Endodermal cell (in vitro differentiated cells): ENCODE measurements around the gene RPS6KA2. TPM values are rescaled to one million over a fixed set of nuclear protein-coding genes. Genes with fewer than 3 reads are reported as not detected.

Experiments
- DNase-seq: peaks from one replicate; pipeline ENCODE4 v3.0.0-alpha.2; 2017
- H3K27ac ChIP-seq: 2 replicates; pipeline ENCODE4 v1.5.1; 2013; ENCODE audit warnings: mild to moderate bottlenecking, low read depth, low read length, moderate library complexity
- H3K27me3 ChIP-seq: 2 replicates; pipeline ENCODE4 v1.6.1; 2013; ENCODE audit warnings: mild to moderate bottlenecking, low read length, moderate library complexity; ENCODE audit not compliant: insufficient read depth, control insufficient read depth, poor library complexity, severe bottlenecking
- H3K36me3 ChIP-seq: 2 replicates; pipeline ENCODE4 v1.7.0; 2013; ENCODE audit warnings: mild to moderate bottlenecking, low read length, moderate library complexity; ENCODE audit not compliant: control insufficient read depth, insufficient read depth
- H3K4me1 ChIP-seq: one replicate; pipeline ENCODE4 v1.7.0; 2013; ENCODE audit warnings: low read length; ENCODE audit not compliant: control insufficient read depth, insufficient read depth
- H3K4me3 ChIP-seq: 2 replicates; pipeline ENCODE4 v1.5.1; 2013; ENCODE audit warnings: mild to moderate bottlenecking, low read length, moderate library complexity
- H3K9ac ChIP-seq: 2 replicates; pipeline ENCODE4 v1.6.1; 2013; ENCODE audit warnings: mild to moderate bottlenecking, low read length, moderate library complexity; ENCODE audit not compliant: poor library complexity, severe bottlenecking; ENCODE audit errors: extremely low read depth
- H3K9me3 ChIP-seq: 2 replicates; pipeline ENCODE4 v1.6.1; 2013; ENCODE audit warnings: mild to moderate bottlenecking, low read length, moderate library complexity; ENCODE audit not compliant: control insufficient read depth
- H3K27ac Mint-ChIP-seq: 2 replicates; pipeline ENCODE4 v1.8.0; 2020; ENCODE audit warnings: mixed read lengths
- H3K27me3 Mint-ChIP-seq: 2 replicates; pipeline ENCODE4 v1.8.0; 2021; ENCODE audit warnings: mild to moderate bottlenecking, mixed read lengths; ENCODE audit not compliant: insufficient read depth
- H3K36me3 Mint-ChIP-seq: 2 replicates; pipeline ENCODE4 v1.8.0; 2020; ENCODE audit warnings: low read depth, mixed read lengths
- H3K4me1 Mint-ChIP-seq: 2 replicates; pipeline ENCODE4 v1.8.0; 2020; ENCODE audit warnings: mixed read lengths
- H3K4me3 Mint-ChIP-seq: 2 replicates; pipeline ENCODE4 v1.8.0; 2020; ENCODE audit warnings: mild to moderate bottlenecking, moderate library complexity, mixed read lengths
- H3K9me3 Mint-ChIP-seq: 2 replicates; pipeline ENCODE4 v1.8.0; 2020; ENCODE audit warnings: mild to moderate bottlenecking, mixed read lengths
- CTCF ChIP-seq: fragments of 200-600 bp; sonication (generic); conservative IDR thresholded peaks from 2 replicates; pipeline ENCODE4 v1.5.0; 2021; ENCODE audit warnings: antibody characterized with exemption, mild to moderate bottlenecking
- WGBS, 2 experiments: methylation state at CpG; one replicate each; pipeline versions ENCODE4 v1.1.5 to v1.1.7; 2013; ENCODE audit warnings: missing lambda C conversion rate in 2 of 2, mixed read lengths in 1 of 2; ENCODE audit not compliant: insufficient coverage in 1 of 2, insufficient read length in 1 of 2; 5-methylcytosine and 5-hydroxymethylcytosine counted together
- total RNA-seq, 2 donors: library from RNA; stranded (reverse); fragmentation: NEBNext Ultra II Directional in 1 of 2; extraction: Animal tissue kit (Norgen Biotek cat#: 25700) in 1 of 2; gene quantifications; 2 replicates in 1 of 2; 3 replicates in 1 of 2; pipeline ENCODE4 v1.2.1, GENCODE V29; 2021

The RPS6KA2 gene
- total RNA-seq, 2 donors from 2014 or later = 17.9 to 23.9 TPM

DNA sequence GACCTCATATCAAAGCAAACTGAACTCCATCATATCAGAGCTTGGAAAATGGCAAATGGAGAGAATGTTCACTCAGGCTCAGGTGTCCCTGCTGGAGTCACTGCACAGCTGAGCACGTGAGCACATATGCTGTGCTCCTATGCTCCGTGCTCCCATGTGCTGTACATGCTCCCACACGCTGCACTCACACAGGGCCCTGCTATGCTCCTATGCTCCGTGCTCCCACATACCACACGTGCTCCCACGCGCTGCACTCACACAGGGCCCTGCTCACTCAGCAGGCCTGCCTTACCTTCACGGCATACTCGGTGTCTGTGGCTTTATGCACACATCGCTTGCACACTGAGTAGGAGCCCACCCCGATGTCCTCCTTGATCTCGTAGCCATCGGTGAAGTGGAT lies 178.6 kb downstream of the RPS6KA2 start:
- Histone ChIP-seq H3K27ac (no peak overlapping the region), H3K9ac (no peak overlapping the region), H3K4me3 (no peak overlapping the region), H3K36me3 (peaks cover 17% of the 10 kb centered on the region), H3K27me3 (no peaks in the 10 kb centered on the region), H3K4me1 (peaks cover 13% of the 10 kb centered on the region), H3K9me3 (peaks cover 18% of the 10 kb centered on the region)
- Mint-ChIP-seq H3K27ac (no peak overlapping the region), H3K4me3 (no peak overlapping the region), H3K9me3 (peaks cover 10% of the 10 kb centered on the region), H3K4me1 (peaks cover 6% of the 10 kb centered on the region), H3K36me3 (peaks cover 52% of the 10 kb centered on the region), H3K27me3 (no peaks in the 10 kb centered on the region)
- whole genome bisulfite sequencing, 2 experiments = 88 to 95% methylated on average over 10 to 13 of the region's 13 CpGs
- DNase-seq = no peak
- TF ChIP-seq CTCF = no peak

- H3K36me3 Mint-ChIP-seq = peaks cover 44% of the 10 kb centered on the region
- Histone ChIP-seq H3K36me3 (peaks cover 17% of the 10 kb centered on the region), H3K9ac (no peak overlapping the region), H3K27me3 (no peaks in the 10 kb centered on the region), H3K9me3 (peaks cover 16% of the 10 kb centered on the region), H3K4me3 (peak overlapping the region; percentile 33), H3K4me1 (peaks cover 13% of the 10 kb centered on the region), H3K27ac (no peak overlapping the region)
- H3K9me3 Mint-ChIP-seq = peaks cover 6% of the 10 kb centered on the region
- peak; percentile 66 for DNase-seq
- H3K4me3 Mint-ChIP-seq = no peak overlapping the region
- no peak for TF ChIP-seq CTCF
- 92 to 93% methylated on average over 10 to 11 of the region's 11 CpGs for WGBS, 2 experiments
- H3K27me3 Mint-ChIP-seq = no peaks in the 10 kb centered on the region
- H3K4me1 Mint-ChIP-seq = peaks cover 6% of the 10 kb centered on the region
- peak overlapping the region; percentile 67 for H3K27ac Mint-ChIP-seq
These were observed 180.4 kb downstream of the RPS6KA2 start for GRCh38 chr6:166446567-166447065.

GRCh38 chr6:166446146-166446545 lies 180.9 kb downstream of the RPS6KA2 start:
- Histone ChIP-seq H3K27me3 (no peaks in the 10 kb centered on the region), H3K9me3 (peaks cover 16% of the 10 kb centered on the region), H3K4me3 (peak overlapping the region; percentile 6), H3K36me3 (peaks cover 17% of the 10 kb centered on the region), H3K4me1 (peaks cover 13% of the 10 kb centered on the region), H3K9ac (no peak overlapping the region), H3K27ac (no peak overlapping the region)
- Mint-ChIP-seq H3K27me3 (no peaks in the 10 kb centered on the region), H3K4me3 (no peak overlapping the region), H3K27ac (peak overlapping the region; percentile 67), H3K36me3 (peaks cover 40% of the 10 kb centered on the region), H3K9me3 (peaks cover 2% of the 10 kb centered on the region), H3K4me1 (peaks cover 6% of the 10 kb centered on the region)
- 83 to 89% methylated on average over 8 to 13 of the region's 13 CpGs for WGBS, 2 experiments
- no peak for DNase-seq
- no peak for TF ChIP-seq CTCF
